NOMO-1 (cell line): Measurements from ENCODE around the gene CPB2.

Experiments
- DNase-seq, 2 experiments: peaks; one replicate each; lab custom pipeline; 2025; ENCODE audit not compliant: unreplicated experiment in 2 of 2; lab: John Stamatoyannopoulos, UW

CPB2 gene

DNA sequence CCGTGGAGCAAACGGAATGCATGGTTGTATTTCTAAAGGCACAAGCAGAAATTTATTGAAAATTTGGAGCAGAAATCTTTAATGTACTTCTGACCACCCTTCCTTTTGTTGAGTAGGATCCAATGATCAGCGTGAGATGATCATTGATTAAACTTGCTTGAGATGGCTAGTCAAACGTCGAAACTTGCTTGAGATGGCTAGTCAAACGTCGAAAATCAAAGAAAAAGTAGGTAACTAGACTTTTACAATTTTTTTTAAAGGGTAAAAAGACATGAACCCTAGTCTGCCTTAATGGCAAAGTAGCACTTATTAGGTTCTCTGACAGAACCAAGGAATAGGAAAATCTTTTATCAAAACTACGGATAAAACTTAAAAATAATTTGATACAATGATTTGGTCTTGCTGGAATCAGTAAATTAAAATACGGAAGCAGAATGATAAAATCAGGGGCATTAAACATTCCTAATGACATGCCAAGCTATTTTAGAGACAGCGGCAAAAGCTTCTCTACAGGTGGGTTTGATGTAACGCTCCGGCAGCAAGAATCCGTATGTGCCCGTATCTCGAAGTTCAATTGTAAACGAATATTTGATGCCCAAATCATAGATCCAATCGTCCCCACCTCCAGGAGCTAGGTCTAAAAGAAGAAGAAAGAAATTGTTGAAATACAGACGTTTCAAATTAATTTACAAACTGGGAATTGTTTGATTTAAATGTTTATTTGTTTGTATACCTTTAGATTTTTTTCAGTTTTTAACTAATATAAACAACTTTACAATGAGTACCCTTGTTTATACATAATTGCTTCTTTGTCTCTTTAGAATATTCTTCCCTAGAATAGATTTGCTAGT is 51.4 kb downstream of the CPB2 start:
- DNase-seq: no peak

DNA sequence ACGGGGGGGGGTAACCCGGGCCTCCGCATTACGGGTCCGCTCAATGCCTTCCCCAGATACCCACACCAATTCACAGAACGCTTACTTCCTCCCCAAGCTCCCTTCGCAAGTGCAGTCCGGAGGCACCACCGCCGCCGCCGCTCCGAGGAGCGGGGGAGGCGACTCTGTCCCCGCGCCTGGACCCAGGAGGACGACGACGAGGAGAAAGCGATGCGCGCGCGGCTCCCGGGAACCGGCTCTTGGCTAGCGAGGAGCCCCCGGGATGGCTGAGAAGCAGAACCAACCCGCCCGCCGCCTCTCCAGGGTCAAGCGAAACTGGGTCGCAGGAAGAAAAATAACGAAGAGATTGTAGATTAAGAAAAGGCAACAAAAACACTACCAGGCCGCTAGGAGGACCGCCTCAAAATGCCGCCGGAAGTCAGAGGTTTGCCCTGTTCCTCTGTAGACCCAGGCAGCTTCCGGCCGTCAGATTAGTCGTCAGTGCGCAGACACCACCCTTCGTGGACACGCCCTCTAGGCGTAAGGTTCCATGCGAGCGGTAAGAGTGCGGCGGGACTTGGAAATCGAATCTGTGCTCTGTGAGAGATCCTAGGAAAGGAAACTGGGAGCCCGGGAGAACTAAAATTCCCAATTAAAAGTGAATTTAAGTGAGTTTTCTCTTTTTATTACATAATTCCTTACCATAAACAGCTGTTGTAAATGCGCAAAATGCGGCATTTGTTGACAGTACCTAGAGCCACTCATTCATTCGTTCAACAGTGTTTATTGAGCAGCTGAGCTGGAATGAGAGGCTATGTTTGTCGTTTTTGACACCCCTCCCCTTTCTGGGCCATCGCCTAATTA is 52.3 kb downstream of the CPB2 start, which contains the start of gene ZC3H13:
Gene ZC3H13, minus strand, starts transcription at position 428 of the 843 bp plus-strand sequence. CDS start 7,239 bp downstream, outside the sequence.
- peak; percentile 94 for DNase-seq

DNA sequence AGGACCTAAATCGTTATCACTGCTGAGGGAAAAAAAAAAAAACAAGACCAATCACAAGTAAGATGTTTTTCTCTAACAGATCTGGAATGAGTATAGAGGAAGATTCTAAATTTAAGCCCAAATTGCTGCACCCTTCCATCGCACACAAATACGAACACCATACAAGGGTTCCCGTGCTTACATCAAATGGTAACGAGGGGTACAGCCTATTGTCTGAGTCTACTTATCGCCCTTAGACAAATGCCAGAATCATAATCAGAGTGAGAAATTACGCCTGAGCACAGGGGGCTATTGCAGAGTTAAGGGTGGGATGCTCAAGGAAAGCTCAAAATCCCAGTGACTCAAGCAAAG is 52.9 kb downstream of the CPB2 start:
- no peak for DNase-seq

DNA sequence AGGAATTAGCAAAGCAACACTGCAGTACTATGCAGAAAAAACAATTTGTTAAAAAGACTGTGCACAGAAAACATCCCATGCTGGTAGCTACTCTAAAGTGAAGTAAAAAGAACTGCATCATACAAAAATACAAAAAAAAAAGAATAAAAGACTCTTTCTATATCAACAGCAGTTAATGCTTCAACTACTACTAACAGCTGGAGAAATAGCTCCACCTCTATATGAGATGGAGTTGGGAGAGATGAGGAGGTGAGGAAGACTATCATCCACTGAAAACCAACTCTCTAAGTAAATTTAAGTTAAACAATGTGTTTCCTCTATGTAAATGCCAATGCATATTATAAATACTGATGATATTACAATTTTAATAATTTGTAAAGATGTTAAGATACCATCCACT is 54.1 kb downstream of the CPB2 start:
- DNase-seq: no peak

DNA sequence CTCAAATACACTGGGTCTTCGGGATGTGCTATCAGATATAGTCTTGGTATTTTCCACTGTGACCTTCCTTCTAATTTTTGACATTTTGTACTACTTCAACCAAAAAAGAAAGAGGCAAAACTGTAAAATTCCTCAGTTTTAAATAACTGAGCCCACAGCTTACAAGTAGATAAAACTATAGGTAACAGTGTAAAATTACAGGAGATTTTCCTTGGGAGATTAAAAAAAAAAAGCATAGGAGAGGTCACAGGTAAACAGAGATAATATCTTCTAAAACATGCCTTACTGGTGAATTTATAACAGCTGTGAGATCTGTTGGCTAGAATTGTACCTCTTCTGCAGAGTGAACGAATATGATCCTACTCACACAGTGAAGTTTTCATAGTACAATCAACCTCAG is 59.4 kb downstream of the CPB2 start:
- DNase-seq: no peak

DNA sequence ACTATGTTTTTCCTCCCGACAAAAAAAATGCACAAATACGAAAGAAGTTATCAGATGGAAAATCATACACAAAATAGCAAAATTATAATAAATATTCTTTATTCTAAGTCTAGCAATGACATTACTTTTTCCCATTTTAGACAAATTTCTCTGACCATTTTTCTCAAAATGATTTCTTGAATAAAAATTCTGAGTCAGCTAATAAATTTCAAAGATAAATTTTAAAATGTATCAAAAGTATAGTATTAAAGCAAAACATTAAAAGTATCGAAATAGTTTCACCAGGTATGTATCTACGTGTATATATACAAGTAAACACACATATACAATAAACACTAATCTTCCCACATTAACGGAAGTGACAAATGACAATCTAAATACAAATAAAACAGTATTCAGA is 61.2 kb downstream of the CPB2 start:
- DNase-seq: no peak

DNA sequence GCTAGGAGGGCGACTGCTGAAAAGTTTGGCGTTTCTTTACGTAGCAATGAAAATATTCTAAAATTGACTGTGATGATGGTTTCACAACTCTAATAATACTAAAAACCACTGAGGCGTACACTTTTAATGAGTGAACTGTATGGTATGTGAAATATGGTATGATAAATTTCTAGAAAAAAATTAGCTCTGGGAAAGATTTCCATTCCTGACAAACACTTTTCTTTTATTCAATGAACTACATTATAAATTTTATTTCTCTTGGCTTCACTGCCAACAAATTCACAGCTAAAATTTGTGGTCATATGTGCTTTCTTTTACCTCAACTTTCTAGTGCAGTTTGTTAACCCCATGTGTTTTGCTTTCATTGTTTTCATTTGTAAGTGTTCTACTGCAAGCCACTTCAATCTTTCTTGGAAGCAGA is 63.4 kb downstream of the CPB2 start:
- no peak for DNase-seq

DNA sequence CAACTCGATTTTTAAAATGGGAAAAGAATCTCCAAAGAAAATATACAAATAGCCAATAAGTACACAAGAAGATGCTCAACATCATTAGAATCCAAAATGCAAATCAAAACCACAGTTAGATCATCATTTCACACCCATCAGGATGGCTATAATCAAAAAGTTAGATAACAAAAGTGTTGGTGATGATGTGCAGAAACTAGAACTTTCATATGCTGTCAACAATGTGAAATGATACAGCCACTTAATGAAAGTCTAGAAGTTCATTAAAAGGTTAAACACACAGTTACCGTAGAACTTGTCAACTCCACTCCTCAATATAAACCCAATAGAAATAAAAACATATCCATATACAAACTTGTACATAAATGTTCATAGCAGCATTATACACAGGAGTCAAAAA is 64.1 kb downstream of the CPB2 start:
- DNase-seq: no peak

DNA sequence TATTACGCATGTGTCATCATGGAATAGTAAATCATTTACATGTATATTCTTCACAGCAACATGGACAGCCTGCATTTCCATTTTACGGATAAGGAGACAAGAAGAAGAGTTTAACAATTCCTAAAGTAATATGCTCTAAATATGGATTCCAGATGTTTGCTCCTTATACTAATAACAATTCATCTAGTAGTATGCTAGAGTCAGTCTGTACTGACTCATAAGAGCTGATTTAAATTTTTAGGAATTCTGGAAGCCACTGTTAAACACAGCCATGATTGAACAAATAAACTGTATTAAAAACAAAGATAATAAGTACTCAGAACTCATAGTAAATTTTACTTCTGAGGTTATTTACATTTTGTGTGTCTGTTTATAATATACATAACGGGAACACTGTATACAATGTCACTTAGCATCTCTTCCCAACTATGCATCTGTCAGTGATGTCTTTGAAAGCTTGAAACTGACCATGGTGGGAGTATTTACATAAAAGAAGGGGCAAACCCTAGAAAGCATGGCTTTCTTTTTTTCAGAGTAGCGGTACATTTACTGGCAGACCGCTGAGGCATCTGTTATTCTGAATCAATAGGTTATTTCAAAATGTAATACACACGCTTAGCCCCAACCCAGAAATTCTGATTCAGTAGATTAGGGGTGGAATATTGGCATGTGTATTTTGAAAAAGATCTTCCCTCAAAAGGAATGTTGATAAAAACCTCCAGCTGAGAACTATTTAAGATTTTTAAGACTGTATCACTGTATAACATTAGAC is 65.2 kb downstream of the CPB2 start:
- DNase-seq: no peak

DNA sequence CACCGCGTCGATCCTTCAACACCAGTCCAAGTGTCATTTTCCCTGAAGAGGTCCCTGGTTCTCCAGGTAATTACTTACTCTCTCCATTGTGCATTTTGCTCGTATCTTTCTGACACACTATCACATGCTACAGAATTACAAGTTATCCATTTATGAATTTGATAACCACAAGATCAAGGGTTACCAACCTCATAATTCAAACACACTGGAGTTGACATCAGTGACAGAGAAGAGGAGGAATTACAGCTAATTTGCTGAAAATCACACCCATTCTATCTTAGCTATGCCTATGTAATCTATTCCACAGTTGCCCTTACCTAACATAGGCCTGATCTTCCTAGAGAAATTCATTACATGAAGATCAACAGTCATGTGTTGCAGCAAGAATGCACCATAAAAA is 66.5 kb downstream of the CPB2 start:
- DNase-seq: no peak

DNA sequence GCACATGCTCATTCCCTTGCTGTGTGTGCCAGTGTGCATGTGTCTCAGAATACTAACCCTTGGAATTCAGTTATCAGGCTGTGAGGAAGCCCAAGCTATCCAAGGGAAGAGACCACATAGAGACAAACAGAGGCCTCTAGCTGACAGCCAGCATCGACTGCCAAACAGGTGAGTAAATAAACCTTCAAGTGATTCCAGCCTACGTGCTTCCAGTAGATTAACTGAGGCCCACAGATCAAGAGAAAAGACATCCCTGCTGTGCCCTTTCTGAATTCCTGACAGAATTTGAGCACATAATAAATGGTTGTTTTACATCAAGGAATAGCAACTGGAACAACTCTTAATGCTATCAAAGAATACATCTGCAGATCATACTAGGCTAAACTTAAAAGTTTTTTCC is 69.8 kb downstream of the CPB2 start:
- DNase-seq: no peak

DNA sequence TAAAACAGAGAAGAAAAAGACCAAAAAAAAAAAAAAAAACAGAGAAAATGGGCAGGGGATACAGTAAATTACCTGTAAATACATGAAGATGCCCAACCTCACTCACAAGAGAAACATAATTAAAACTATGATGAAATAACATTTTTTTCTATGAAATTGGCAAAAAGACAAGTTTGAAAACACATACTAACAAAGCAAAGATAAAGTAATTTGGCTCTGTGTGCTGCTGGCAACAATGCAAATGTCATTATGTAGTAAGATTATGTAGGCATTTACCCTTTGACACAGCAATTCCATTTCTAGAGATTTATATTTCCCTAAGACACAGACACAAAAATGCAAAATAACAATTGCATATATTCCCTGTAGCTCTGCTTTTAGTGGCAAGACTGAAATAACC is 72.5 kb downstream of the CPB2 start:
- no peak for DNase-seq

DNA sequence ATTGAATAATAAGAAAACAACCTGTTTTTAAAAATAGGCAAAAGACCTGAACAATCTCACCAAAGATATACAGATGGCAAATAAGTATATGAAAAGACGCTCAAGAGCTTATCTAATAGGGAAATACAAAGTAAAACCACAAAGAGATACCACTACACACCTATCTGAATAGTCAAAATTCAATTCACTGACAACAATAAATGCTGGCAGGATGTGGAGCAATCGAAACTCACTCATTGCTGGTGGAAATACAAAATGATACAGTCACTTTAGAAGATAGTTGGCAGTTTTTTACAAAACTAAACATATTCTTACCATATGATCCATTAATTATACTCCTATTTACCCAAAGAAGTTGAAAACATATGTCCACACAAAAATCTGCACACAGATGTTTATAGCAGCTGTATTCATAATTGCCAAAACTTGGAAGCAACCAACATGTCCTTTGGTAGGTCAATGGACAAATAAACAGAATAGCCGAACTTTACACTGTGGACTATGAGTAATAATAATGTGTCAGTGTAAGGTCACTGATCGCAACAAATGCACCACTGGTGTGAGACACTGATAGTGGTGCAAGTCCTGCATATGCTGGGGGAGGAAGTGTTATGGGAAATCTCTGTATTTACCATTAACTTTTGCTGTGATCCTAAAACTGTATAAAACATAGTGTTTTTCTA is 73.1 kb downstream of the CPB2 start:
- no peak for DNase-seq

DNA sequence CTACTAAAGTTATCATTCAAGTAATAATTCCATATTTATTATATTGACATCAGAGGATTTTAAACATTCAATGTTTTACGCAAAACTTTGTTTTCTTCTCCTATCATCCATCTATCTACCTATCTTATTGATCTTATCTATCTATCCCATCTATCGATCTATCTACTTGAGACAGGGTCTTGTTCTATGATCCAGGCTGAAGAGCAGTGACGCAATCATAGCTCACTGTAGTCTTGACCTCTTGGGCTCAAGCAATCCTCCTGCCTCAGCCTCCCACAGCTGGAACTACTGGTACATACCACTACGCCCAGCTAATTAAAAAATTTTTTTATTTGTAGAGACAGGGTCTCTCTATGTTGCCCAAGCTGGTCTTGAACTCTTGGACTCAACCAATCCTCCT is 79.7 kb downstream of the CPB2 start:
- DNase-seq: no peak

DNA sequence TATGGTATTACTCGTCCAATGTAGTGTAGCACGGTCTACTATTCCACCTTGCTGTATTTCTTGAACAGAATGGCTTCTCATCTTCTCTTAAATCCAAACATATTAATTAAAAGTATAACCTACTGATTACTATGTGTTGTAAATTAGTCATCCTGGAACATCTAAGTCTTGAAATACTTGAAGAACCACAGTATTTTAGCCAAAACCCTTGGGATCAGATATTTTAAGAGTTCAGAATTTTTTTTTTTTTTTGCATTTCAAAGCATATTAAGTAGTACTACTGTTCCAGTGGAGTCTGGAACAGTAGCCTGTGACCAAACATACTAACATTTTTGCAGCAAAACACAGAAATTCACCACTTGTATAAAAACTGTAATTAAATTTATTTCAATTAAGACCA is 82.4 kb downstream of the CPB2 start:
- DNase-seq: no peak

DNA sequence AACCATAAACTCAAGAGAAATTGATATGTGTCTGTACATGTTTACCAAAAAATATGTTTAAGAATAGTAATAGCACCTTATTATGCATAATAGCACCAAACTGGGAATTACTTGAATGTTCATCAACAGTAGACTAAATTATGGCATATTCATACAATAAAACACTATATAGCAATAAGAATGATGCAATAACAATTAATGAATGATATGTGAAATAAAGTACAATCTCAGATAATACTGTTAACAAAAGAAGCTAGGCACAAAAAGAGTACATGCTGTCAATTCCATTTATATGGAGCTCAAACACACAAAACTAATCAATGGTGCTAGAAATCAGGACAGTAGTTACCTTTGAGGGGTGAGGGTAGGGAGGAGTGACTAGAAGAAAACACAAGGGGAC is 88.6 kb downstream of the CPB2 start:
- DNase-seq: no peak

DNA sequence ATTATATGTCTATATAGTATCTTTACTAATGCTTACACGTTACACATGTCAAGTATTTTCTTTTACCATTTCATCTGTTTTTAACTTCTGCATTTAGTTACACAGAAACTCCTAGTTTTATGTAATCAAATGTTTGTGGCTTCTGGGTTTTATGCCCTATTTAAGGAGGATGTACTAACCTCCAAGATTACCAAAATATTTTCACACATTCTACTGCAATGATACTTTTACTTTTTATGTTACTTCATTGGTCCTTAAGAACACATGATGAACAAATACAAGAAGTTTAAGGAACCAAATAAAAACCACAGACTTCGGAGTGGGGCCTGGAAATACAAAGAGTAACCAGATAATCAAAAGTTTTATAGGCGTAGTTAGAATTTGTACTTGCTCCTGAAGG is 89.5 kb downstream of the CPB2 start:
- DNase-seq: peak in 1 of 2 experiments; percentile 25

DNA sequence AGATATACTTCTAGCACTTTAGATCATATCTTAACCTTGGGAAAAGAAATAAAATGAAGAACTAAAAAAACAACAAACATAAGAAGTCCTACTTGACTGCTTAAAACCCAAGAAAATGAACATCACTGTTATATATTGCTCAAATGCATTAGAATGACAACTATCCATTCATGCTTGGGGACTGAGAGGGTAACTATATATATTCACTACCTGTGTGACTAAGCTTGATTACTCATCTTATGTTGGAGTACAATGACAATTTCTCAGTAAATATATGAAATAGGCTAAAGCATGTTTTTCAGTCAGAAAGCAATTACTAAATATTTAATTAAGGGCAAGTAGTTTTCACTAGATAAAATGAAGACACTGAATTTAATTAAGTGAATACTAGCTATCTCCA is 92.4 kb downstream of the CPB2 start:
- no peak for DNase-seq

DNA sequence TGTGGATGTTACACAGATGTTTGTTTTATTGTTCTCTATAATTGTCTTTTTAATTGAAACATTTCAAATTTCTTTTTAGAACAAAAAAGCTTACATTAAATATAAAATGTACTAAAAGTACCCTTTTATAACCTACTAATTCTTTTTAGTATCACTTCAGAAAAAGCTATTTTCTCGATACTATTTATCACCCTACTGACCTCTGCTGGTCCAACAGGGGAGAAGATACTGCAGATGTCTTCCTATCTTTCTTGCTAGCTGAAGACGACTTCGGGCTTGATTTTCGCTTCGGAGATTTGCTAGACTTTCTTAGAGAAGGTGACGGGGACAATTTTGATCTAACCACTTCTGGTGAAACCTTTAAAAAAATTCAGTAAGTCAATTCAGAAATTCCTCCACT is 94.7 kb downstream of the CPB2 start:
- no peak for DNase-seq

DNA sequence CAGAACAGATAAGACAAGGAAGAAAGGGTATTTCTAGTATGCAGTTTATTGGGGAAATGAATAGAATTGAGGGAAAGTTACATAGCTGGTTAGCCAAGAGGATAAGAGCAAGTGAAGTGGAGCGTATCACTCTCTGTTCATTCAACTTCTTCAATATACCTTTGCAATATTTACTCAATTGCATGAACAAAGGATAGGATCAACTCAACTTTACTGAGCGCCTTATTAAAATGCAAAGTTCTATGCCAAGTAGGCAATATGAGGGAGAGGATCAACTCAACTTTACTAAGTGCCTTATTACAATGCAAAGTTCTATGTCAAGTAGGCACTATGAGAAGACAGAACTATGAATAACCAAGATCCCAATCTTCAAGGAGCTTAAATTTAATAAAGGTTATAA is 96.2 kb downstream of the CPB2 start:
- no peak for DNase-seq
